Measurements from ENCODE around the gene GSE1. TPM values are rescaled to one million over a fixed set of nuclear protein-coding genes. Genes with fewer than 3 reads are reported as not detected.

GSE1 gene
- polyA plus RNA-seq, 6 donors from 2014 or later: 1.00 to 8.3 (median 3.9) TPM

DNA sequence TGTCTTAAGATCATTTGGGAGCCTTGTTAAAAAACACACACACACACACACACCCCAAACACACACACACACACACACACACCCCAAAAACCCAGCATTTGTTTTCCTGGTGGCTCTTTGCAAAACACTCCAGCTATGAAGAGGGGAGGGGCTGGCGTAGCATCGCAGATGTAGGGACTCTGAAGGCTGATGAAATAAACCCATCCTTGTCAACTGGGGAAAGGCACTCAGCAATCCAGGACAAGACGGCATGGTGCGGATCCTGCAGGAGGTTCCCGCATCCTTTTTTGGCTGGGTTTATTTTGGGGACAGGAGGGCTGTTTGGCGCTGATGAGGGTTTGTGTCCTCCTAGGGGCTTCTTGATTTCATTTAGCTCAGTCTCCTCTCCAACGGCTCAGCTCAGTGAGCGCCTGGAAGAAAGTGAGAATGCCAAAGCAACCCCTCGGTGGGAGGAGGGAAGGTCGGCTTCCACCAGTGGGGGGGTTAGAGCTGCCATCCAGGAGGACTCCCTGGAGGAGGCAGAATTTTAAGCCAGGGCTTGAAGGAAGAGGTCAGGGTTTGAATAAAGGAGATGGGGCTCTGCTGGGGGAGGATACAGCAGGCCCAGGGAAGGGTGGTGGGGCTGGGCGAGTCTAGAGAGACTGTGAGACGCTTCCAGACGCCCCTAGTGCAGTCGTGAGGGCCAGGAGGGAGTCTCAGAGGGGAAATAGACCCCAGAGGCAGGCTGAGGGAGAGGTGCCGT is 12.4 kb upstream of the GSE1 start:
- DNase-seq: no peak
- no peaks in the 10 kb centered on the region for H3K9me3 Mint-ChIP-seq
- peaks cover 46 to 82% (median 60%) of the 10 kb centered on the region in 3 donors for H3K4me1 Mint-ChIP-seq
- H3K4me3 Mint-ChIP-seq: peak overlapping the region in 1 of 8 donors; percentile 54
- peak overlapping the region in 4 of 6 donors; percentile 59 to 90 (median 78) for H3K27ac Mint-ChIP-seq
- no peaks in the 10 kb centered on the region for H3K27me3 Mint-ChIP-seq
- H3K36me3 Mint-ChIP-seq: peaks cover 0 to 9% of the 10 kb centered on the region in 2 donors
- ATAC-seq (ENCODE audit: low read depth in 2 of 2): no peak

DNA sequence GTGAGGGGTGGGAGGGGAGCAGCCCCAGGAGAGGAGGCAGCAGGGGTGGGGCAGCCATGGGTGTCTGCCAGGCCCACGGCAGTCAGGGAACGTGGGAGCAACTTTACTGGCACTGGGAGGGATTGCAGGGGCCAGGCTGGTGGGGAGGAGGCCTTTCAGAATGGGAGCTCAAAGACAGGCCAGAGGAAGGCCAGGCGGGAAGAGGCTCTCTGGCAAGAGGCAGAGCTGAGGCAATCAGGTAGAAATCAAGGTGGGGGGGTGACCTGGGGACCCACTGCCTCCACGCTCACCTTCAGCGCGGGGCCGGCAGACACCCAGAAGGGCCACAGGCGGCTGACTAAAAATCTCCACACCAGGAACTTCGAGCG is 11.9 kb upstream of the GSE1 start:
- Mint-ChIP-seq H3K4me1 (peaks cover 41 to 82% (median 61%) of the 10 kb centered on the region in 3 donors), H3K36me3 (peaks cover 0 to 6% of the 10 kb centered on the region in 2 donors)
- ATAC-seq (ENCODE audit: low read depth in 2 of 2): no peak

GRCh38 chr16:85601730-85602401 is 11.3 kb upstream of the GSE1 start:
- H3K36me3 Mint-ChIP-seq: peaks cover 0 to 5% of the 10 kb centered on the region in 2 donors
- DNase-seq (no peak), ATAC-seq (ENCODE audit: low read depth in 2 of 2) (no peak)
- H3K27ac Mint-ChIP-seq: peak overlapping the region in 2 of 6 donors; percentile 18 to 37
- peaks cover 39 to 82% (median 60%) of the 10 kb centered on the region in 3 donors for H3K4me1 Mint-ChIP-seq
- no peaks in the 10 kb centered on the region for H3K9me3 Mint-ChIP-seq
- H3K4me3 Mint-ChIP-seq: peak overlapping the region in 1 of 8 donors; percentile 41
- no peaks in the 10 kb centered on the region for H3K27me3 Mint-ChIP-seq

More for the DNA sequence above, 11.9 kb upstream of the GSE1 start:
- no peaks in the 10 kb centered on the region for H3K27me3 Mint-ChIP-seq
- no peaks in the 10 kb centered on the region for H3K9me3 Mint-ChIP-seq
- DNase-seq: no peak
- H3K4me3 Mint-ChIP-seq: no peak overlapping the region
- peak overlapping the region in 4 of 6 donors; percentile 49 to 73 (median 68) for H3K27ac Mint-ChIP-seq

DNA sequence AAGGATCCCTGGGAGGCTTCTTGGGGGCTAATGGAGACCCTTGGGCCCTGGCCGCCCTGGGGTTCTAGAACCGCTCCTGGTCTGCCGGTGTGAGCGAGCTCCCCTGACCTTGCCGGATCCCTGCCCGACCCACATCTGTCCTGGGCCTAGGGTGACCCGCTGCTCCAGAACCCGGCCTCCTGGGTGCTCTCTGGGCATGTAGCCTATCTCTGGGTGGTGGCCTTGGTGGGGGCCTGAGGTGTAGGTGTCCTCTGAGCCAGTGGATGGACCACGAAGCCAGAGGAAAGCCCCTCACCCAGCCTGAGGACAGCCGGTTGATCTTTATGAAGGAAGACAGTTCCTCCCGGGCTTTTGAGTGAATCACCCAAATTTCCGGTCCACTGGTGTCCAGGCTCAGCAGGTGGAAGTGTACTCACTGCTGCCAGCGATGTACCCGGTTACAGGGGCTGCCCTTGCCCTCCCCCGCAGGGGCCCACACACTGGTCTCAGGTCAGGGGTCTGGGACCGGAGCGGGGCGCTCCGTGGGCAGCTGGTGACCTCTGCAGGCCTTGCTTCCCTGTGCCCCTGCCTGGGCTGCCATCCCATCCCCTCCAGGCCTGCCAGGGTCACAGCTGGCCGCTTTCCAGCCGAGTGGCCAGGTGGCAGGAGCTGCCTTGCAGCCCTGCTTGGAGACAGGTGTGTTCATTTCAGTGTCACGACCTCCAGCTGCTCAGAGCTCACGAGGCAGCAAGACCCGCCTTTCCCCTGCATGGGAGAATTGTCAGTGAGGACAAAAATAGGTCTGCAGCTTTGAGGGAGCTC is 10.5 kb upstream of the GSE1 start:
- Mint-ChIP-seq H3K27ac (peak overlapping the region in 2 of 6 donors; percentile 39 to 66), H3K4me1 (peaks cover 43 to 87% (median 64%) of the 10 kb centered on the region in 3 donors), H3K36me3 (peaks cover 0 to 3% of the 10 kb centered on the region in 2 donors), H3K9me3 (no peaks in the 10 kb centered on the region), H3K4me3 (no peak overlapping the region), H3K27me3 (peaks cover 0 to 3% (median 0%) of the 10 kb centered on the region in 3 donors)
- ATAC-seq (ENCODE audit: low read depth in 2 of 2) (no peak), DNase-seq (no peak)

DNA sequence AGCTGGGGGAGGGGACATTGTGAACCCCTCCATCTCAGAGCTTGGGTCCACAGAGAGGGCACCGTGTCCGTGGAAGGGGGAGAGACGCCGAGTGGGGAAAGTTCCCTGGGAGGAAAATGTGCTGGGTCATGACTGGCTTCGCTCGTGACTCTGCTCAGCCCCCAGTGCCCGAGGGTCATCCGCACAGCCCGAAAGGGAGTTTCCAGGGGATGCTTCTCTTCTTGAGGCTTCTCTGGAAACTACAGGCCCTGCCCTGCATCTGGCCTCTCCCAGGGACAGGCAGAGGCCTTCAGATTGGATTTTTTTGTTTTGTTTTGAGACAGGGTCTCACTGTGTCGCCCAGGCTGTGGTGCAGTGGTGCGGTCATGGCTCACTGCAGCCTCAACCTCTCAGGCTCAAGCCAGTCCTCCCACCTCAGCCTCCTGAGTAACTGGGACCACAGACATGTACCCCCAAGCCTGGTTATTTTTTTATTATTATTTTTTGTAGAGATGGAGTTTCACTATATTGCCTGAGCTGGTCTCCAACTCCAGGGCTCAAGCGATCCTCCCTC is 9.8 kb upstream of the GSE1 start:
- no peak for ATAC-seq (ENCODE audit: low read depth in 2 of 2)
- no peaks in the 10 kb centered on the region for H3K36me3 Mint-ChIP-seq
- H3K4me1 Mint-ChIP-seq: peaks cover 45 to 87% (median 65%) of the 10 kb centered on the region in 3 donors
- H3K27me3 Mint-ChIP-seq: peaks cover 0 to 3% (median 0%) of the 10 kb centered on the region in 3 donors
- no peak overlapping the region for H3K4me3 Mint-ChIP-seq
- H3K9me3 Mint-ChIP-seq: no peaks in the 10 kb centered on the region
- DNase-seq: no peak
- peak overlapping the region in 3 of 6 donors; percentile 38 to 66 (median 39) for H3K27ac Mint-ChIP-seq

DNA sequence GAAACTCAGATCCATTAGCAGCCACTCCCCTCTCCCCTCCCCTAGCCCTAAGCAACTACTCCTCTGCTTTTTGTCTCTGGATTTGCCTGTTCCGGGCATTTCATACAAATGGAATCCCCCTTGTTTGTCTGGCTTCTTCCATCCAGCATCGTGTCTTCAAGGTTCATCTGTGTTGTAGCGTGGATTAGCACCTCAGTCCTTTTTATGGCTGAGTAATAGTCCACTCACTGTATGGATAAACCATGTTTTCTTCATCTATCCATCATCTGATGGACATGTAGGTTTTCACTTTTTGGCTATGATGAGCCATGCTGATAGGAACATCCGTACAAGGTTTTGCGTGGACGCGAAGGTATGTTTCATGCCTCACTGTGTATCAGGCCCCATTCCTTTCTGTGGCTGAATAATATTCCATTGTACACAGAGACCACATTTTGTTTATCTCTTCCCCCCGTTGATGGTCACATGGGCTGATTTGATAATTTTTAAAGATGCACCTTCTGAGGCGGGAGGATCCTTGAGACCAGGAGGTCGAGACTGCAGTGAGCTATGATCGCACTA is 8.9 kb upstream of the GSE1 start:
- Mint-ChIP-seq H3K4me3 (no peak overlapping the region), H3K27ac (peak overlapping the region in 1 of 6 donors; percentile 22), H3K36me3 (no peaks in the 10 kb centered on the region), H3K27me3 (peaks cover 0 to 3% (median 0%) of the 10 kb centered on the region in 3 donors), H3K4me1 (peaks cover 48 to 87% (median 66%) of the 10 kb centered on the region in 3 donors), H3K9me3 (no peaks in the 10 kb centered on the region)
- no peak for DNase-seq
- no peak for ATAC-seq (ENCODE audit: low read depth in 2 of 2)

GRCh38 chr16:85605051-85605911 is 7.8 kb upstream of the GSE1 start:
- ATAC-seq (ENCODE audit: low read depth in 2 of 2): no peak
- no peaks in the 10 kb centered on the region for H3K9me3 Mint-ChIP-seq
- no peak overlapping the region for H3K27ac Mint-ChIP-seq
- H3K27me3 Mint-ChIP-seq: peaks cover 0 to 3% (median 0%) of the 10 kb centered on the region in 3 donors
- H3K36me3 Mint-ChIP-seq: no peaks in the 10 kb centered on the region
- peaks cover 56 to 87% (median 66%) of the 10 kb centered on the region in 3 donors for H3K4me1 Mint-ChIP-seq
- H3K4me3 Mint-ChIP-seq: peak overlapping the region in 5 of 8 donors; percentile 12 to 49 (median 25)
- no peak for DNase-seq

DNA sequence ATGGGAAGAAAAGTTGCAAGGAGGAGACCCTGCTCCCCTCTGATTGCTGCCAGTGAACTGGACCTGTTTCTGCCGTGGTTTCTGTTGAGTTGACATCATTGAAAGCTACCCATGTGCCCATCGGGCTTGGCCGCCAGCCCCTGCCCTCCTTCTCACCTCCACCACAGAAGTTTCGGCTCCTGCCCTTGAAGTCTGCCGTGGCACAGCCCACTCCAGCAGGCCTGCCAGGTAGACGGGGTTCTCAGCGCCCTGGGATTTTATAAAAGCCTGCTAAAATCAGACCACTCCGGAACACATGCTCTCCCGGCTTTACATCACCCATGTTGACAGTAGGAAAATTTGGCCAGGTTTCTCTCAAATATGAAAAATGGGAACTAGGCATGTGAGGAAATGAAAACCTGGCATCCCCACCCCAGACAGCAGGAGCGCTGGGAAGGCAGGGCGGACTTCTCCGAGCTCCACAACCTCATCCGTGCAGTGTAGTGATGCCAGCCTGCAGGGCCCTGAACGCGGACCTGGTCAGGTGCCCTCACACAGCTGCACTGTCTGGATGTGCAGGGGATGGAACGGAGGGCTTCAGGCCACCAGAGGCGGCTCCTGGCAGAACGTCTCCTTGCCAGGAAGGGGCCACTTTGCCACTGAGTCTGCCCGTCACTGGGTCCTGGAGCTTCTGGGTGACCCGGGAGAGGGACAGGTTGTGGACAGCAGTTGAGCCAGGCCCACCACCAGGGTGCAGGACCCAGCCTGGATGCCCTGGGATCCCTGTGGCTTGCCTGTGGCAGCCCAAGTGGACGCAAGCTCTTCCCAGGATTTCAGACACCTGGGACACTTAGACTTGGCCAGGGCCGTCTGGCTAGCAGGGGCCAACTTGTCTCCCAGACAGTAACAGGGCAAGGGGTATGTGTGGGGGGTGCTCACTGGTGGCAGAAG is 6.9 kb upstream of the GSE1 start:
- H3K27me3 Mint-ChIP-seq: peaks cover 0 to 3% (median 0%) of the 10 kb centered on the region in 3 donors
- no peak for DNase-seq
- peaks cover 52 to 85% (median 65%) of the 10 kb centered on the region in 3 donors for H3K4me1 Mint-ChIP-seq
- no peaks in the 10 kb centered on the region for H3K36me3 Mint-ChIP-seq
- peak overlapping the region in 5 of 8 donors; percentile 16 to 73 (median 49) for H3K4me3 Mint-ChIP-seq
- H3K9me3 Mint-ChIP-seq: no peaks in the 10 kb centered on the region
- ATAC-seq (ENCODE audit: low read depth in 2 of 2): no peak
- no peak overlapping the region for H3K27ac Mint-ChIP-seq

DNA sequence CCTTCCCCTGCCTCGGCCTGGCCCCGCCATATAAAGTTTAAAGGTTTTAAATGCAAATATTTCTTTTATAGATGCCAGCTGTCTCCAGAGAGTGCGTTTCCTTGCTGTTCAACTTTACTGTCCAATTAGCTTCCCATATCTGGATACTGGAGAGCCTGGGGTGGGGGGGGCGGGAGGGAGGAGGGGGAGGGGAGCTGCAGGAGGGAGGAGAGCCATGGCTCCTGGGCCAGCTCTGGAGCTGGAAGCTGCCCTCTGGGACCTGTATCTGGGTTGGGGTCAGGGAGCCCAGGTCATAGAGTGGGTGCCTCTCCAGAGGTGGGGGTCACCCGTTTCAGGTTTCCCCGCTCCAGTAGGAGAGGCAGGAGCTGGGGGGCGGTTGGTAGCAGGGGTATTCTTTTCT is 6.2 kb upstream of the GSE1 start:
- Mint-ChIP-seq H3K4me3 (peak overlapping the region; percentile 42 to 74 (median 72)), H3K36me3 (no peaks in the 10 kb centered on the region), H3K27ac (peak overlapping the region in 2 of 6 donors; percentile 20 to 34), H3K4me1 (peaks cover 52 to 77% (median 65%) of the 10 kb centered on the region in 3 donors), H3K9me3 (no peaks in the 10 kb centered on the region), H3K27me3 (peaks cover 0 to 3% (median 0%) of the 10 kb centered on the region in 3 donors)
- no peak for DNase-seq
- no peak for ATAC-seq (ENCODE audit: low read depth in 2 of 2)

GRCh38 chr16:85607321-85607765 is 5.8 kb upstream of the GSE1 start:
- no peaks in the 10 kb centered on the region for H3K36me3 Mint-ChIP-seq
- DNase-seq: peak; percentile 40
- H3K27ac Mint-ChIP-seq: peak overlapping the region in 2 of 6 donors; percentile 20 to 34
- peak; percentile 11 to 16 for ATAC-seq (ENCODE audit: low read depth in 2 of 2)
- no peaks in the 10 kb centered on the region for H3K9me3 Mint-ChIP-seq
- H3K4me3 Mint-ChIP-seq: peak overlapping the region; percentile 42 to 74 (median 72)
- H3K27me3 Mint-ChIP-seq: peaks cover 0 to 3% (median 0%) of the 10 kb centered on the region in 3 donors
- peaks cover 50 to 75% (median 67%) of the 10 kb centered on the region in 3 donors for H3K4me1 Mint-ChIP-seq

Measured in naive B cell (primary cell).